Sigmoid colon (tissue), 7 donors: ENCODE measurements around the gene ARF1. TPM values are rescaled to one million over a fixed set of nuclear protein-coding genes. Genes with fewer than 3 reads are reported as not detected.
A peak's percentile ranks its signal among the peaks of the same experiment; 100 is the strongest.

Experiments
- DNase-seq: peaks from one replicate; pipeline ENCODE4 v3.0.0-alpha.2; 2019
- H3K27ac ChIP-seq, 4 donors: fragments of 200-600 bp; sonication (generic); one replicate each; pipeline ENCODE4 v1.5.1; 2016 to 2019; ENCODE audit warnings: mild to moderate bottlenecking in 1 of 4
- H3K27me3 ChIP-seq, 3 donors: fragments of 200-600 bp; sonication (generic); one replicate each; pipeline ENCODE4 v1.5.1; 2019; ENCODE audit warnings: mild to moderate bottlenecking in 1 of 3
- H3K36me3 ChIP-seq, 4 donors: fragments of 200-600 bp; sonication (generic); one replicate each; pipeline ENCODE4 v1.5.1; 2016 to 2019
- H3K4me1 ChIP-seq, 4 donors: fragments of 200-600 bp; sonication (generic); one replicate each; pipeline ENCODE4 v1.5.1; 2017 to 2019
- H3K4me3 ChIP-seq, 4 donors: fragments of 200-600 bp; sonication (generic); one replicate each; pipeline ENCODE4 v1.5.1; 2017 to 2019; ENCODE audit warnings: mild to moderate bottlenecking in 2 of 4, moderate library complexity in 1 of 4
- H3K9me3 ChIP-seq, 4 donors: fragments of 200-600 bp in 3 of 4; sonication (generic) in 3 of 4; one replicate each; pipeline versions ENCODE4 v1.5.1 to v1.6.1; 2013 to 2019
- EP300 ChIP-seq, 4 donors: sonication (generic); formaldehyde crosslinking; IDR thresholded peaks; one replicate each; pipeline ENCODE4 v1.6.1; 2017; ENCODE audit warnings: antibody characterized with exemption in 4 of 4
- POLR2A ChIP-seq, 2 donors: fragments of 450-650 bp; IDR thresholded peaks; one replicate each; pipeline ENCODE4 v1.6.1; 2016; ENCODE audit warnings: antibody characterized with exemption in 2 of 2, mild to moderate bottlenecking in 2 of 2, moderate library complexity in 2 of 2
- POLR2AphosphoS5 ChIP-seq, 4 donors: sonication (generic); formaldehyde crosslinking; IDR thresholded peaks; one replicate each; pipeline ENCODE4 v1.6.1; 2017; ENCODE audit warnings: antibody characterized with exemption in 4 of 4
- WGBS, 2 donors: extraction: QIAGEN DNeasy Blood & Tissue Kit; methylation state at CpG; one replicate each; pipeline ENCODE4 v1.1.7; 2013; 5-methylcytosine and 5-hydroxymethylcytosine counted together
- intact Hi-C: fragments of 100-400 bp; cut with DNase I; formaldehyde crosslinking; loops from one replicate; pipeline ENCODE4 v1.15.1; 2023
- polyA plus RNA-seq, 3 donors: library from polyadenylated mRNA; stranded (reverse); fragments of 200-250 nt; gene quantifications; one replicate each; pipeline ENCODE4 v1.2.3, GENCODE V29; 2013
- total RNA-seq, 4 donors: library from RNA; depleted of rRNA; stranded (reverse); fragments of >200 nt; gene quantifications; one replicate each; pipeline ENCODE4 v1.1.0, GENCODE V29; 2016
- TF ChIP-seq, protein P1 (sequence below), 4 experiments: fragments of 450-650 bp in 3 of 4; fragments of 200-600 bp in 1 of 4; IDR thresholded peaks; one replicate each; pipeline ENCODE4 v1.5.1; 2016 to 2019; ENCODE audit warnings: antibody characterized with exemption in 4 of 4, mild to moderate bottlenecking in 3 of 4, moderate library complexity in 2 of 4
- donor health status: healthy with polysubstance abuse.
- donor health status: Bipolar disorder and iron deficiency.
- donor health status: healthy.

ARF1 gene
- total and polyA plus RNA-seq, 7 donors, result 212 to 482 (median 250) TPM

DNA sequence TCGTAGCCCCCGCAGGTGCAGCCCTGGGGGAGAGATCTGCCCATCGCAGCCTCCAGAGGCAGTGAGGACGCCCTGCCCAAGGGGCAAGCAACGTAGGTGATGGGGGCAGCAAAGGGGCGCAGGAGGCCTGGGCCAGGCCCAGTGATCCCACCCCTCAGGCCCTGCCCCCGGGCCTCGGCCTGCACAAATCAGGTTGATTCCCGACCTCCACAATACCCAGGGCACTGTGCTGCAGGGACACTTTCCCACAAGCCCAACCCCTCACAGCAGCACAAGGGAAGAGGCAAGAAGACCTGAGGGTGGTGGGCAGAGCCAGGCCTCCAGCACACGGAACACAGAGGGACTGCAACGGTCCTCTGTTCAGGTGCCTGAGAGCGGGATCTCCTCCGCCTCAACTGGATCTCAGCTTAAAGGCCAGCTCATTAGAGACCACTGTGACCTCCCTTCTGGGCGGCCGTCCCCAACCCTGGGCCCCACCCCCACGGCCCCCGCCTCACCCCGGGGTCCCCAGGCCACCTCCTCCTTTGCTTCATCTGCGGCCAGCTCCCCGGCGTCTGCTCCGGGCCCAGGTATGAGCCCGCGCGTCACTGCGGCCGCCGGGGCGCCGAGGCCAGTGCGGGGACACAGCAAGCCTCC, 812 bp upstream of the ARF1 start:
- Histone ChIP-seq H3K4me1 (peaks cover 0 to 58% (median 45%) of the 10 kb centered on the region in 4 donors), H3K9me3 (no peaks in the 10 kb centered on the region), H3K27ac (peak overlapping the region; percentile 94 to 99 (median 98)), H3K4me3 (peak overlapping the region; percentile 77 to 99 (median 90)), H3K27me3 (no peaks in the 10 kb centered on the region), H3K36me3 (no peaks in the 10 kb centered on the region)
- no peak for TF ChIP-seq POLR2AphosphoS5 (IDR thresholded peaks at IDR 0.05)
- no peak for TF ChIP-seq EP300 (IDR thresholded peaks at IDR 0.05)
- intact Hi-C loops, result loop anchor here (1.0 to 10.0 kb wide), 8 partner anchors 21 to 537 kb away; partner anchors contain the start of gene RNF187
- WGBS, 2 donors, result 8 to 15% methylated on average over 31 of the region's 31 CpGs
- DNase-seq, result no peak

DNA sequence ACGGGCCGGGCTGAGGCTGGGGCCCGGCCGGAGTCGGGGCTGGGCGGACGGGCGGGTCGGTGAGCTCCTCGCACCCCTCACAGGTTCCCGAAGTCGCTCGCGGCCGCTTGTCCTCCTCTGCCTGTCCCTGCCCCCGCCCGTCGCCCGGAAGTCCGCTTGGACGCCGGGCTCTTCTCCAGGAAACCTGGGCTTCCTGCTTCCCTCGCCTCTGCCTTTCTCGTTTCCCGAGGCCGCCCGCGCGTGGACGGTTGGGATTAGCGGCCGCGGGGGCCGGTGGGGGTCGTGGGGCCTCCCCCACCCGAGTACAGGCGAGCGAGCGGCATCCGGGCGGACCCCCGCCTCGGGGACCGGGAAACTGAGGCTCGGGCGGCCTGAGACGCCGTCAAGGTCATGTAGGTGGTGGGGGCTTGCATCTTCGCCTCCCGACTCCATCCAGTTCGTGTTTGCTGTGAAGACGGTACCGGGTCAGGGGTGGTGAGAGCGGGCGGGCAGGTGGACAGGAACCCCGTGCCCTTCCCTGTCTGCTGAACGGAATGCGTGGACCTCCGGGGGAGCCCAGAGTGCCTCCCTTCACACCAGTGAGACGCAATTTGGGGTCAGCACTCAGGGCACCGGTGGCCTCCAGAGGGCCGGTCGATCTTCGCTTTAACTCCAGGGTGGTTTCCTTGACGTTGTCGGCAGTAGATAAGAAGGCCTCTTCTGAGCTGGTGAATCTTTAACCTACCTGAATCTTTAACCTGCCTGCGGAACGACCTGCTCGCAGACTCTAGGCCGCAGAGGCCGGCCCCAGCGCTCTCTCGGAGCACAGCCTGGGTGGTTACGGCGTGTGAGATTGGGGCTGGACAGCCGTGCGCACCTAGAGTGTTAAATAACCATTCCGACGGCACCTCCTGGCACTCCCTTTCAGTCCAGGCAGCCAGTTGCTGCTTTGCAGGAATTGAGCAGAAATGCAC, 686 bp downstream of the ARF1 start:
- Histone ChIP-seq H3K4me1 (peaks cover 3 to 65% (median 59%) of the 10 kb centered on the region in 4 donors), H3K36me3 (no peaks in the 10 kb centered on the region), H3K9me3 (no peaks in the 10 kb centered on the region), H3K27ac (peak overlapping the region; percentile 94 to 99 (median 98)), H3K27me3 (no peaks in the 10 kb centered on the region), H3K4me3 (peak overlapping the region; percentile 77 to 99 (median 90))
- WGBS, 2 donors, result 0 to 1% methylated on average over 79 of the region's 79 CpGs
- DNase-seq, result peak; percentile 87
- intact Hi-C loops, result loop anchor here (1.0 to 10.0 kb wide), 8 partner anchors 19 to 538 kb away; partner anchors contain the start of gene RNF187
- TF ChIP-seq EP300 (IDR thresholded peaks at IDR 0.05), result no peak
- TF ChIP-seq, protein P1, sequence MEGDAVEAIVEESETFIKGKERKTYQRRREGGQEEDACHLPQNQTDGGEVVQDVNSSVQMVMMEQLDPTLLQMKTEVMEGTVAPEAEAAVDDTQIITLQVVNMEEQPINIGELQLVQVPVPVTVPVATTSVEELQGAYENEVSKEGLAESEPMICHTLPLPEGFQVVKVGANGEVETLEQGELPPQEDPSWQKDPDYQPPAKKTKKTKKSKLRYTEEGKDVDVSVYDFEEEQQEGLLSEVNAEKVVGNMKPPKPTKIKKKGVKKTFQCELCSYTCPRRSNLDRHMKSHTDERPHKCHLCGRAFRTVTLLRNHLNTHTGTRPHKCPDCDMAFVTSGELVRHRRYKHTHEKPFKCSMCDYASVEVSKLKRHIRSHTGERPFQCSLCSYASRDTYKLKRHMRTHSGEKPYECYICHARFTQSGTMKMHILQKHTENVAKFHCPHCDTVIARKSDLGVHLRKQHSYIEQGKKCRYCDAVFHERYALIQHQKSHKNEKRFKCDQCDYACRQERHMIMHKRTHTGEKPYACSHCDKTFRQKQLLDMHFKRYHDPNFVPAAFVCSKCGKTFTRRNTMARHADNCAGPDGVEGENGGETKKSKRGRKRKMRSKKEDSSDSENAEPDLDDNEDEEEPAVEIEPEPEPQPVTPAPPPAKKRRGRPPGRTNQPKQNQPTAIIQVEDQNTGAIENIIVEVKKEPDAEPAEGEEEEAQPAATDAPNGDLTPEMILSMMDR (IDR thresholded peaks at IDR 0.05), result no peak
- no peak for TF ChIP-seq POLR2A (IDR thresholded peaks at IDR 0.05)
- no peak for TF ChIP-seq POLR2AphosphoS5 (IDR thresholded peaks at IDR 0.05)

DNA sequence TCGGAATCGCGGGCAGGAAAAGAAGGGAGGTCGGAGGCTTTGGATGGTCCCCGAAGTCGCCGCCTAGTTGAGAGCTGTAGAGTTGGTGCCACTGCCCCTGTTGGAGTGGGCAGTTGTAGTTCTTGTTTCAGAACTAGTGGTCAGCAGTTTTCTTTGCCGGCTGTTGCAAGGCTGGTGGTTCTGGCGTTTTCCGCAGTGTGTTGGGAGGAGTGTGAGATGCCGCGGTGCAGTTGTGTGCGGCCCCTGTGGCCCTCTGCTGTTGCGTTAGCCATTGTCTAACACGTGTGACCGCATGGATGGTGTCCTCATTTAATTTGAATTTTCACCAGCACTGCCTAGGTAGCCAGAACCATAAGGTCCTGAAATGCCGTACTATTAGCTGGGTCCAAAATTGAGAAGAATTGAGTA, 1.4 kb downstream of the ARF1 start:
- no peaks in the 10 kb centered on the region for H3K27me3 ChIP-seq
- intact Hi-C loops, result loop anchor here (2.0 to 10.0 kb wide), 7 partner anchors 83 to 539 kb away; partner anchors contain the start of gene RNF187
- peaks cover 3 to 72% (median 65%) of the 10 kb centered on the region in 4 donors for H3K4me1 ChIP-seq
- TF ChIP-seq POLR2AphosphoS5 (IDR thresholded peaks at IDR 0.05), result peak in 1 of 4 donors; percentile 20
- TF ChIP-seq, protein P1 (IDR thresholded peaks at IDR 0.05), result no peak
- H3K27ac ChIP-seq, result peak overlapping the region; percentile 94 to 99 (median 98)
- no peaks in the 10 kb centered on the region for H3K36me3 ChIP-seq
- H3K9me3 ChIP-seq, result no peaks in the 10 kb centered on the region
- WGBS, 2 donors, result 1 to 9% methylated on average over 17 of the region's 17 CpGs
- peak overlapping the region; percentile 77 to 99 (median 90) for H3K4me3 ChIP-seq
- DNase-seq, result no peak

DNA sequence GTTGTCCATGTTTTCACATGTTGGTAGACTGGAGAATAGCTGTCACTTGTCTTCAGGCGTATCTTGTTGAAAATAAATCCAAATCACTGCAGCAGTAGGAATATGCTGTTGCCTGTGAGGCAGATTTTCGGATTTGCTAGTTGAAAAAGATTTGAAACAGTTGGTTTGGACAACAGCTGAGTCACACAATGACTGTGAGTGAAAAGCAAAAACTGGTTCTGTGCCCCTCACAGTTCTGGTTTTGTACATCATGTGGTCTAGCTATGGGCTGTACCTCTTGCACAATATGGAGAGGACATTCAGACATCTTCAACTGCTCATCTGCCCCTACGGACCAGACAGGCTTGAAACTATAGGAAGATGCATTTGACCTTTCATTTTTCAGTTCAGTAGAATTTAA, 1.8 kb downstream of the ARF1 start:
- H3K27me3 ChIP-seq, result no peaks in the 10 kb centered on the region
- peaks cover 3 to 77% (median 70%) of the 10 kb centered on the region in 4 donors for H3K4me1 ChIP-seq
- peak in 2 of 4 donors; percentile 27 to 62 for TF ChIP-seq POLR2AphosphoS5 (IDR thresholded peaks at IDR 0.05)
- TF ChIP-seq, protein P1 (IDR thresholded peaks at IDR 0.05), result no peak
- peak overlapping the region; percentile 94 to 99 (median 98) for H3K27ac ChIP-seq
- H3K36me3 ChIP-seq, result no peaks in the 10 kb centered on the region
- H3K9me3 ChIP-seq, result no peaks in the 10 kb centered on the region
- peak overlapping the region; percentile 77 to 99 (median 90) for H3K4me3 ChIP-seq
- DNase-seq, result no peak
- WGBS, 2 donors, result 15 to 29% methylated on average over 3 of the region's 3 CpGs
- intact Hi-C loops, result loop anchor here (5.0 to 10.0 kb wide), 5 partner anchors 197 to 540 kb away; partner anchors contain the start of gene RNF187
